SK-N-SH (cell line): ENCODE data around the gene FAM135A. TPM values are rescaled to one million over a fixed set of nuclear protein-coding genes. Genes with fewer than 3 reads are reported as not detected.

Source experiments
- CTCF ChIA-PET: fragments of 300-600, 350-600 bp; formaldehyde crosslinking; extraction: SDS; loops from one replicate; lab custom pipeline; 2021; lab: Yijun Ruan, JAX
- POLR2A ChIA-PET: fragments of 350-600 bp; sonication (Branson Sonifier 250); formaldehyde crosslinking; extraction: SDS; loops from one replicate; lab custom pipeline; 2020; ENCODE audit warnings: antibody characterized with exemption, inconsistent platforms; lab: Yijun Ruan, JAX
- DNase-seq: peaks from one replicate; pipeline ENCODE4 v3.0.0; 2012
- H2AFZ ChIP-seq: fragments of 200-600 bp; sonication (generic); 2 replicates; pipeline ENCODE4 v1.8.1; 2016; ENCODE audit warnings: antibody characterized with exemption, mild to moderate bottlenecking, low read depth
- H3F3A ChIP-seq: fragments of 200-600 bp; sonication (generic); replicated peaks from 2 replicates; pipeline ENCODE3; 2016; ENCODE audit warnings: antibody characterized with exemption, mild to moderate bottlenecking; ENCODE audit not compliant: insufficient read depth
- H3K27ac ChIP-seq, 2 experiments: fragments of 200-500 bp in 1 of 2; fragments of 200-600 bp in 1 of 2; sonication (Bioruptor generic) in 1 of 2; sonication (generic), shearing (Covaris generic) in 1 of 2; 2 replicates each; pipeline versions ENCODE4 v1.5.1 to v1.6.1; 2014 to 2016; ENCODE audit warnings: low read depth in 2 of 2, inconsistent platforms in 1 of 2, low read length in 1 of 2, mild to moderate bottlenecking in 1 of 2, mixed read lengths in 1 of 2
- H3K27me3 ChIP-seq: fragments of 200-600 bp; sonication (generic), shearing (Covaris generic); 2 replicates; pipeline ENCODE4 v1.6.1; 2016; ENCODE audit warnings: mixed run types; ENCODE audit not compliant: insufficient read depth
- H3K36me3 ChIP-seq, 2 experiments: fragments of 200-500 bp in 1 of 2; fragments of 200-600 bp in 1 of 2; sonication (Bioruptor generic) in 1 of 2; sonication (generic) in 1 of 2; replicated peaks in 1 of 2; 2 replicates each; pipeline versions ENCODE3 to v1.5.1; 2014 to 2016; ENCODE audit warnings: low read length in 1 of 2, mild to moderate bottlenecking in 1 of 2; ENCODE audit not compliant: insufficient read depth in 2 of 2, control insufficient read depth in 1 of 2
- H3K4me1 ChIP-seq, 2 experiments: fragments of 200-500 bp in 1 of 2; fragments of 200-600 bp in 1 of 2; sonication (Bioruptor generic) in 1 of 2; sonication (generic), shearing (Covaris generic) in 1 of 2; 2 replicates each; pipeline versions ENCODE4 v1.5.1 to v1.6.1; 2014 to 2016; ENCODE audit warnings: low read depth in 1 of 2, low read length in 1 of 2, mixed run types in 1 of 2; ENCODE audit not compliant: insufficient read depth in 2 of 2, control insufficient read depth in 1 of 2
- H3K4me2 ChIP-seq: fragments of 200-600 bp; sonication (generic), shearing (Covaris generic); 2 replicates; pipeline ENCODE4 v1.6.1; 2017; ENCODE audit warnings: mixed run types
- H3K4me3 ChIP-seq, 2 experiments: fragments of 200-500 bp in 1 of 2; fragments of 200-600 bp in 1 of 2; sonication (Bioruptor generic) in 1 of 2; sonication (generic), shearing (Covaris generic) in 1 of 2; 2 replicates each; pipeline versions ENCODE4 v1.5.1 to v1.8.1; 2014 to 2016; ENCODE audit warnings: low read depth in 2 of 2, inconsistent platforms in 1 of 2, low read length in 1 of 2, mild to moderate bottlenecking in 1 of 2, mixed read lengths in 1 of 2, moderate library complexity in 1 of 2
- H3K79me2 ChIP-seq: fragments of 200-600 bp; sonication (generic); 2 replicates; pipeline ENCODE4 v1.8.1; 2017; ENCODE audit warnings: mild to moderate bottlenecking; ENCODE audit not compliant: insufficient read depth
- H3K9ac ChIP-seq: fragments of 200-600 bp; sonication (generic); 2 replicates; pipeline ENCODE4 v1.6.1; 2017; ENCODE audit warnings: mixed run types
- H3K9me2 ChIP-seq: fragments of 200-600 bp; sonication (generic); 2 replicates; pipeline ENCODE4 v1.6.1; 2017; ENCODE audit warnings: mixed run types
- H3K9me3 ChIP-seq: fragments of 200-600 bp; sonication (generic); 2 replicates; pipeline ENCODE4 v1.6.1; 2017; ENCODE audit warnings: mixed run types, mild to moderate bottlenecking, moderate library complexity
- H4K20me1 ChIP-seq: fragments of 200-600 bp; sonication (generic); 2 replicates; pipeline ENCODE4 v1.6.1; 2017; ENCODE audit warnings: mild to moderate bottlenecking, mixed run types; ENCODE audit not compliant: insufficient read depth
- CHD2 ChIP-seq: fragments of 150-350 bp; IDR thresholded peaks from 2 replicates; pipeline ENCODE4 v1.6.1; 2018; ENCODE audit warnings: low read length; ENCODE audit not compliant: partially characterized antibody
- ELF1 ChIP-seq: IDR thresholded peaks from 2 replicates; pipeline ENCODE4 v1.4.0; 2012
- EP300 ChIP-seq, 2 experiments: IDR thresholded peaks; 2 replicates each; pipeline versions ENCODE4 v1.4.0 to v1.6.1; 2012; ENCODE audit warnings: borderline replicate concordance in 1 of 2, low read depth in 1 of 2, low read length in 1 of 2
- EZH2phosphoT487 ChIP-seq: fragments of 200-600 bp; sonication (generic); IDR thresholded peaks from 2 replicates; pipeline ENCODE4 v1.6.1; 2017; ENCODE audit warnings: low read depth, mixed run types, mild to moderate bottlenecking, antibody characterized with exemption, moderate library complexity, borderline replicate concordance
- FOSL2 ChIP-seq: IDR thresholded peaks from 2 replicates; pipeline ENCODE4 v1.4.0; 2012; ENCODE audit warnings: low read depth, mild to moderate bottlenecking, moderate library complexity, borderline replicate concordance
- FOXJ3 ChIP-seq: sonication (generic); formaldehyde crosslinking; IDR thresholded peaks from 2 replicates; pipeline ENCODE4 v1.5.1; 2020; ENCODE audit warnings: mild to moderate bottlenecking, missing genetic modification reagents
- FOXM1 ChIP-seq: IDR thresholded peaks from 2 replicates; pipeline ENCODE4 v1.4.0; 2012; ENCODE audit warnings: low read depth, mild to moderate bottlenecking
- GABPA ChIP-seq: IDR thresholded peaks from 2 replicates; pipeline ENCODE4 v1.4.0; 2012; ENCODE audit warnings: low read depth, mild to moderate bottlenecking
- GATA2 ChIP-seq: sonication (generic); formaldehyde crosslinking; IDR thresholded peaks from 2 replicates; pipeline ENCODE4 v1.5.0; 2020; ENCODE audit warnings: mild to moderate bottlenecking, missing genetic modification reagents
- JUND ChIP-seq: IDR thresholded peaks from 2 replicates; pipeline ENCODE4 v1.4.0; 2012
- NFIC ChIP-seq: IDR thresholded peaks from 2 replicates; pipeline ENCODE4 v1.4.0; 2012; ENCODE audit warnings: borderline replicate concordance
- NRF1 ChIP-seq: IDR thresholded peaks from 2 replicates; pipeline ENCODE4 v1.6.1; 2012; ENCODE audit warnings: low read depth, mild to moderate bottlenecking, low read length
- RCOR1 ChIP-seq: fragments of 150-350 bp; IDR thresholded peaks from 2 replicates; pipeline ENCODE4 v1.6.1; 2017; ENCODE audit warnings: antibody characterized with exemption, low read length
- RFX5 ChIP-seq: IDR thresholded peaks from 2 replicates; pipeline ENCODE4 v1.6.1; 2012; ENCODE audit warnings: mild to moderate bottlenecking, improper control_type of control experiment, low read length
- SMC3 ChIP-seq: IDR thresholded peaks from 2 replicates; pipeline ENCODE4 v1.6.1; 2012; ENCODE audit warnings: low read depth, low read length, improper control_type of control experiment
- TCF12 ChIP-seq: IDR thresholded peaks from 2 replicates; pipeline ENCODE4 v1.4.0; 2012
- YY1 ChIP-seq: IDR thresholded peaks from 2 replicates; pipeline ENCODE4 v1.4.0; 2012; ENCODE audit warnings: low read depth, mild to moderate bottlenecking
- WGBS: methylation state at CpG from one replicate; pipeline ENCODE4 v1.1.6; 2017; ENCODE audit warnings: low lambda C conversion rate; 5-methylcytosine and 5-hydroxymethylcytosine counted together
- polyA plus RNA-seq, 3 experiments: library from polyadenylated mRNA; depleted of rRNA; stranded (reverse); fragments of >200 nt; gene quantifications; 2 replicates each; pipeline ENCODE4 v1.2.3, GENCODE V29; 2012
- TF ChIP-seq, protein P1 (sequence below): IDR thresholded peaks from 2 replicates; pipeline ENCODE4 v1.4.0; 2012; ENCODE audit warnings: low read depth, borderline replicate concordance
- TF ChIP-seq, protein P2 (sequence below): IDR thresholded peaks from 2 replicates; pipeline ENCODE4 v1.4.0; 2012; ENCODE audit warnings: low read depth, borderline replicate concordance
- TF ChIP-seq, protein P3 (sequence below): IDR thresholded peaks from 2 replicates; pipeline ENCODE4 v1.4.0; 2012; ENCODE audit warnings: low read depth

FAM135A gene
- polyA plus RNA-seq, 1 of the 3 experiments (the other 2 are of a cell fraction): 2.6 TPM

DNA sequence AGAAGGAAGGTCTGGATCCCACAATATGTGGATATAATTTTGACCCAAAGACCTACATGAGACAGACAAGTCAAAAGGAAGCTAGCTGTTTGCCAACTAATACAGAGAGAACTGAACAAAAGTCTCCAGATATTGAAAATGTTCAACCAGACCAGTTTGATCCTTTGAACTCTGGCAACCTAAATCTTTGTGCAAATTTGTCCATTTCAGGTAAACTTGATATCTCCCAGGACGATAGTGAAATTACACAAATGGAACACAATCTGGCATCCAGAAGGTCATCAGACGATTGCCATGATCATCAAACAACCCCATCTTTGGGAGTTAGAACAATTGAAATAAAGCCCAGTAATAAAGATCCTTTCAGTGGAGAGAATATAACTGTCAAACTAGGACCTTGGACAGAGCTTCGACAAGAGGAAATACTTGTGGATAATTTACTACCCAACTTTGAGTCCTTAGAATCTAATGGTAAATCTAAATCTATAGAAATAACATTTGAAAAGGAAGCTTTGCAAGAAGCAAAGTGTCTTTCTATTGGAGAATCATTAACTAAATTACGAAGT lies 111.5 kb downstream of the FAM135A start:
- Histone ChIP-seq H3K27ac (no peak overlapping the region), H3K27me3 (no peaks in the 10 kb centered on the region), H3F3A (no peaks in the 10 kb centered on the region), H3K9ac (no peak overlapping the region), H3K9me3 (no peaks in the 10 kb centered on the region), H3K4me2 (no peak overlapping the region), H3K36me3 (peaks cover 0 to 4% of the 10 kb centered on the region in 2 experiments), H3K4me1 (no peaks in the 10 kb centered on the region), H4K20me1 (no peaks in the 10 kb centered on the region), H3K79me2 (no peaks in the 10 kb centered on the region), H3K4me3 (no peak overlapping the region), H2AFZ (no peak overlapping the region), H3K9me2 (no peaks in the 10 kb centered on the region)
- no peak for TF ChIP-seq GABPA
- no peak for TF ChIP-seq YY1
- no peak for TF ChIP-seq ELF1
- TF ChIP-seq RCOR1: no peak
- TF ChIP-seq, protein P1, sequence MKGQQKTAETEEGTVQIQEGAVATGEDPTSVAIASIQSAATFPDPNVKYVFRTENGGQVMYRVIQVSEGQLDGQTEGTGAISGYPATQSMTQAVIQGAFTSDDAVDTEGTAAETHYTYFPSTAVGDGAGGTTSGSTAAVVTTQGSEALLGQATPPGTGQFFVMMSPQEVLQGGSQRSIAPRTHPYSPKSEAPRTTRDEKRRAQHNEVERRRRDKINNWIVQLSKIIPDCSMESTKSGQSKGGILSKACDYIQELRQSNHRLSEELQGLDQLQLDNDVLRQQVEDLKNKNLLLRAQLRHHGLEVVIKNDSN: no peak
- no peak for TF ChIP-seq EP300 (IDR thresholded peaks at IDR 0.05; ENCODE audit: borderline replicate concordance in 1 of 2, low read depth in 1 of 2, low read length in 1 of 2)
- no peak for TF ChIP-seq EZH2phosphoT487
- no peak for TF ChIP-seq FOSL2
- TF ChIP-seq FOXM1: no peak
- TF ChIP-seq RFX5: no peak
- no peak for TF ChIP-seq CHD2
- no peak for TF ChIP-seq TCF12
- TF ChIP-seq NFIC: no peak
- TF ChIP-seq FOXJ3 (CRISPR knock-in tag): no peak
- TF ChIP-seq NRF1: no peak
- no peak for TF ChIP-seq GATA2
- no peak for TF ChIP-seq JUND
- TF ChIP-seq, protein P2, sequence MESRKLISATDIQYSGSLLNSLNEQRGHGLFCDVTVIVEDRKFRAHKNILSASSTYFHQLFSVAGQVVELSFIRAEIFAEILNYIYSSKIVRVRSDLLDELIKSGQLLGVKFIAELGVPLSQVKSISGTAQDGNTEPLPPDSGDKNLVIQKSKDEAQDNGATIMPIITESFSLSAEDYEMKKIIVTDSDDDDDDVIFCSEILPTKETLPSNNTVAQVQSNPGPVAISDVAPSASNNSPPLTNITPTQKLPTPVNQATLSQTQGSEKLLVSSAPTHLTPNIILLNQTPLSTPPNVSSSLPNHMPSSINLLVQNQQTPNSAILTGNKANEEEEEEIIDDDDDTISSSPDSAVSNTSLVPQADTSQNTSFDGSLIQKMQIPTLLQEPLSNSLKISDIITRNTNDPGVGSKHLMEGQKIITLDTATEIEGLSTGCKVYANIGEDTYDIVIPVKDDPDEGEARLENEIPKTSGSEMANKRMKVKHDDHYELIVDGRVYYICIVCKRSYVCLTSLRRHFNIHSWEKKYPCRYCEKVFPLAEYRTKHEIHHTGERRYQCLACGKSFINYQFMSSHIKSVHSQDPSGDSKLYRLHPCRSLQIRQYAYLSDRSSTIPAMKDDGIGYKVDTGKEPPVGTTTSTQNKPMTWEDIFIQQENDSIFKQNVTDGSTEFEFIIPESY: no peak
- no peak for TF ChIP-seq SMC3
- TF ChIP-seq, protein P3, sequence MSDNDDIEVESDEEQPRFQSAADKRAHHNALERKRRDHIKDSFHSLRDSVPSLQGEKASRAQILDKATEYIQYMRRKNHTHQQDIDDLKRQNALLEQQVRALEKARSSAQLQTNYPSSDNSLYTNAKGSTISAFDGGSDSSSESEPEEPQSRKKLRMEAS: no peak
- ChIA-PET POLR2A (no interaction called here), CTCF (interaction anchor here (1.0 to 1.8 kb wide), 2 partner anchors 161 to 360 kb away, joined by 4 to 8 read pairs; no protein-coding TSS in a partner anchor)
- DNase-seq: no peak
- WGBS: 92% methylated on average over 4 of the region's 4 CpGs
